Progenitor cell of endocrine pancreas (in vitro differentiated cells): ENCODE data around the gene ANKRD30A. TPM values are rescaled to one million over a fixed set of nuclear protein-coding genes. Genes with fewer than 3 reads are reported as not detected.
"Not testable (repeated sequence)": the region's sequence is repeated elsewhere in the genome, so short reads cannot be mapped to it uniquely, and the experiment has no call there.

Experiments
- DNase-seq: peaks from one replicate; pipeline ENCODE4 v3.0.0; 2021; ENCODE audit warnings: low spot score; ENCODE audit not compliant: unreplicated experiment
- H3K27ac Mint-ChIP-seq: 2 replicates; pipeline ENCODE4 v1.8.0; 2021; ENCODE audit warnings: mild to moderate bottlenecking, moderate library complexity, mixed read lengths
- H3K27me3 Mint-ChIP-seq: 2 replicates; pipeline ENCODE4 v1.8.0; 2021; ENCODE audit warnings: mixed read lengths
- H3K36me3 Mint-ChIP-seq: 2 replicates; pipeline ENCODE4 v1.8.0; 2022; ENCODE audit warnings: mixed read lengths; ENCODE audit not compliant: insufficient read depth
- H3K4me1 Mint-ChIP-seq: 2 replicates; pipeline ENCODE4 v1.8.0; 2021; ENCODE audit warnings: low read depth, mixed read lengths
- H3K4me3 Mint-ChIP-seq: 2 replicates; pipeline ENCODE4 v1.8.0; 2021; ENCODE audit warnings: low read depth, mild to moderate bottlenecking, moderate library complexity, mixed read lengths
- H3K9me3 Mint-ChIP-seq: 2 replicates; pipeline ENCODE4 v1.8.0; 2021; ENCODE audit warnings: low read depth, mixed read lengths
- total RNA-seq: library from RNA; stranded (reverse); gene quantifications from 2 replicates; pipeline ENCODE4 v1.2.1, GENCODE V29; 2021
- TF ChIP-seq, protein P1 (sequence below): fragments of 200-600 bp; sonication (generic); IDR thresholded peaks from one replicate; pipeline ENCODE4 v1.5.0; 2021; ENCODE audit warnings: antibody characterized with exemption, mild to moderate bottlenecking; ENCODE audit not compliant: unreplicated experiment

ANKRD30A gene
- total RNA-seq, 1 donor from 2014 or later: not detected

DNA sequence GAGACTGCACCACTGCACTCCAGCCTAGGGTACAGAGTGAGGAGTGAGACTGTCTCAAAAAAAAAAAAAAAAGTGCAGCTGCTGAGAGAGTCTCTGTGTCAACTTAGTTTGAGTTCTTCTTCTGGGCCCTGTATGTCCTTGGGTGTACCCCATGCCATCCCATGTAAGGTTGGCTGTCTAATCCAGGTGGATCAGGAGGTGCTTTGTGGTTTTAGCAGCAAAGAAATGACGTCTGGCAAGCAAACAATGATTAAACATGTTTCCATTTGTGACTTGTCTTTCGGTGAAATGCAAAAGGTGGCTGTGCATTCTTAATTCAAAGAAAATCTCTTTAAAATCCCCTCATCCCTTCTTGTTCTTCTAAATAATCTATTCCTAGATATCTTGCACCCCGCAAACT is 255.9 kb downstream of the ANKRD30A start:
- Mint-ChIP-seq H3K27ac (no peak overlapping the region), H3K4me3 (no peak overlapping the region), H3K36me3 (peaks cover 2% of the 10 kb centered on the region), H3K27me3 (no peaks in the 10 kb centered on the region), H3K9me3 (peaks cover 58% of the 10 kb centered on the region), H3K4me1 (no peaks in the 10 kb centered on the region)
- TF ChIP-seq, protein P1, sequence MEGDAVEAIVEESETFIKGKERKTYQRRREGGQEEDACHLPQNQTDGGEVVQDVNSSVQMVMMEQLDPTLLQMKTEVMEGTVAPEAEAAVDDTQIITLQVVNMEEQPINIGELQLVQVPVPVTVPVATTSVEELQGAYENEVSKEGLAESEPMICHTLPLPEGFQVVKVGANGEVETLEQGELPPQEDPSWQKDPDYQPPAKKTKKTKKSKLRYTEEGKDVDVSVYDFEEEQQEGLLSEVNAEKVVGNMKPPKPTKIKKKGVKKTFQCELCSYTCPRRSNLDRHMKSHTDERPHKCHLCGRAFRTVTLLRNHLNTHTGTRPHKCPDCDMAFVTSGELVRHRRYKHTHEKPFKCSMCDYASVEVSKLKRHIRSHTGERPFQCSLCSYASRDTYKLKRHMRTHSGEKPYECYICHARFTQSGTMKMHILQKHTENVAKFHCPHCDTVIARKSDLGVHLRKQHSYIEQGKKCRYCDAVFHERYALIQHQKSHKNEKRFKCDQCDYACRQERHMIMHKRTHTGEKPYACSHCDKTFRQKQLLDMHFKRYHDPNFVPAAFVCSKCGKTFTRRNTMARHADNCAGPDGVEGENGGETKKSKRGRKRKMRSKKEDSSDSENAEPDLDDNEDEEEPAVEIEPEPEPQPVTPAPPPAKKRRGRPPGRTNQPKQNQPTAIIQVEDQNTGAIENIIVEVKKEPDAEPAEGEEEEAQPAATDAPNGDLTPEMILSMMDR: no peak
- DNase-seq: no peak

DNA sequence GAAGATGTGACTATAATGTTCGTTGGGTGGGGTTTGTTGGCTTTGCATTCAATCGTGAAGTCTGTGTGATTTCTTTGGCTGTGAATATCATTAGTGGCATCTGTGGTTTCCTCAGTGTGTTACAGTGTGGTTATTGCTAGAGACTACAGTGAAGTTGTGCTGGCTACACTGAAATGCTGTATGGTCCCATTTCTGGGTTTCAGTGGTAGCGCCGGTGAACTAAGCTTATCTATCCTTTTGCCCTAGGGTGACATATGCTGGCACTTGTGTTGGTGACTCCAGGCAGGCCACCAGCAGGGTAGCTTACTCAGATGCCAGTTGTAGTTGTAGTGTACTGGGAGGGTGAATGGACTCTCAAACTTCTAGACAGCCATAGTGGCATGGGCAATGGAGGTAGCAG is 259.5 kb downstream of the ANKRD30A start:
- no peaks in the 10 kb centered on the region for H3K27me3 Mint-ChIP-seq
- no peak overlapping the region for H3K27ac Mint-ChIP-seq
- peaks cover 50% of the 10 kb centered on the region for H3K9me3 Mint-ChIP-seq
- no peaks in the 10 kb centered on the region for H3K4me1 Mint-ChIP-seq
- no peak overlapping the region for H3K4me3 Mint-ChIP-seq
- TF ChIP-seq, protein P1: no peak
- DNase-seq: no peak
- H3K36me3 Mint-ChIP-seq: peaks cover 6% of the 10 kb centered on the region

DNA sequence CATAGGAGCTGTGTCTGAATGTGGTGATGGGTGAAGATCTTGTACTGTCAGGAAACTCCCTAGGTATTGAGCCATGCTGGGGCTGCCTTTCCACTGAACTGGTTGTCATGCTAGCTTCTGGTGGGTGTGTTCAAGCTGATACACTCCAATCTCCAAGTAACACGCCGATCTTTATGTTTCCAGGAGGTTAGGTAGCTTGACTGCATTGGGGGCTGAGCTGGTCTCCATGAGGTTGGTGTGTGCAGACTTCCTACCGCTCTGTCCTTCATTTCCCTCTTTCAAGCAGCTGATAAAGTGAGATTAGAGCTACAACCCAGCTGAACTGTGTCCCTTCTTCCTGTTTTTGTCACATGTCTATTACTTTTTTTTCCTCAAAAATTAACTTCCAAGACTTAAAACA is 265.5 kb downstream of the ANKRD30A start:
- Mint-ChIP-seq H3K27ac (no peak overlapping the region), H3K27me3 (no peaks in the 10 kb centered on the region), H3K36me3 (peaks cover 4% of the 10 kb centered on the region), H3K9me3 (peaks cover 48% of the 10 kb centered on the region), H3K4me3 (no peak overlapping the region), H3K4me1 (no peaks in the 10 kb centered on the region)
- TF ChIP-seq, protein P1: no peak
- DNase-seq: no peak

DNA sequence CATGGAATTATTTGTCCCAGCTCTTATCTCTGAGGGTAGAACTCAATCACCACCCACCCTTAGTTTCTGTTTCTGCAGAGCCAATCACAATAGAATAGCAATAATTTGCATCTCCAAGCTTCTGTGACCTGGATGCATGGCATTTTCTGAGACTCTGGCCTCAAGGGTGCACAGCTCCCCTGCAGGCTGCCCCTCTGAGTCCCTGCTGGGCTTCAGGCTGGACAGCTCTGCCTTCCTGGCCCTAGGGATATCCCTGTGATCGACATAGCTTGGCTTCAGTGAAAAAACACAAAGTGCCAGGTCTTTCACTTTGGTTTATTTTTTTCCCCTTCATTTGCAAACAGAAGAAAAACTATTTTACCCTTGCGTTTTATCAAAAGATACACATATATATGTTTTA is 275.4 kb downstream of the ANKRD30A start:
- H3K36me3 Mint-ChIP-seq, H3K27ac Mint-ChIP-seq, DNase-seq, H3K4me3 Mint-ChIP-seq, H3K27me3 Mint-ChIP-seq, H3K4me1 Mint-ChIP-seq: not testable (repeated sequence)
- peaks cover 57% of the 10 kb centered on the region for H3K9me3 Mint-ChIP-seq

DNA sequence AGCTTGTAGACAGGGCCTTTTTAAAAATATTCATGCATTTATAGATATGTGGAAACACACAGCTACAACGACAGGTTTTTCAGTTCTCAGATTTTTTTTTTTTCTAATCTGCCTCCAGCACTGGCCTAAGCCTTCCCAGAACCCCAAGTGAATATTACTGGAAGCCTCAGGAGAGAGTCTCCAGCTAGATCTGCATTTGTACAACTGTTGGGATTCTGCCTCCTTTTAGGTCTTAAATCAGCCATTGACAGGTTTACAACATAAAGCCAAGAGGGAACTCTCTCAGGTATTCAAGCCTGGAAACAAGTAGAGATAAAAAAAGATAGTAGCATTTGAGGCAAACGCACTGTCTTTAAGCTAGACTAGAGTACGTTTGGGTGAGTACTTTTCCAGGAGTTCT is 275.8 kb downstream of the ANKRD30A start:
- Mint-ChIP-seq H3K27me3 (no peaks in the 10 kb centered on the region), H3K4me3 (no peak overlapping the region), H3K27ac (no peak overlapping the region), H3K4me1 (no peaks in the 10 kb centered on the region), H3K9me3 (peaks cover 56% of the 10 kb centered on the region), H3K36me3 (no peaks in the 10 kb centered on the region)
- DNase-seq: no peak
- TF ChIP-seq, protein P1: no peak

DNA sequence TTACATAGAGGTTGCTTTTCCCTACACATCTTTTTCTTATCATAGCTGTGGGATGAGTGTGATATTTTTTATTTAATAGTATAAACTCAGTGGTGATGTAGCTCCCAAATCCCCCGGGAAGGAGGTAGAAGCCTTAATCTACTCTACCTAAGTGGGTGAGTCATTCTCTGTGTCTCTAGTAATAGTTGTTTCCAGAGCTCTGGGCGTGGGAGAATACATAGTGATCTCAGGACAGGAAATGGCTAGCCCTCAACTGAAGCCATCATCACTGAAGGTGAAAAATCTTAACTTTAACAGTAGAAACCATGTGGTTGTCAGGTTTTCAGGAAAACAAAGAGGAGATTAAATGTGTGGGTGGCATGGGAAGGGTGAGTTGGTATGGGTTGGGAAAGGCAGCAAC is 278.4 kb downstream of the ANKRD30A start:
- no peak overlapping the region for H3K4me3 Mint-ChIP-seq
- H3K9me3 Mint-ChIP-seq: peaks cover 58% of the 10 kb centered on the region
- H3K27ac Mint-ChIP-seq: no peak overlapping the region

More for the DNA sequence above, 278.4 kb downstream of the ANKRD30A start:
- Mint-ChIP-seq H3K36me3 (peaks cover 3% of the 10 kb centered on the region), H3K27me3 (no peaks in the 10 kb centered on the region), H3K4me1 (no peaks in the 10 kb centered on the region)
- TF ChIP-seq, protein P1: no peak
- no peak for DNase-seq
